ENCODE measurements around the gene FBXW12. TPM values are rescaled to one million over a fixed set of nuclear protein-coding genes. Genes with fewer than 3 reads are reported as not detected.

Gene FBXW12
- total RNA-seq, 1 experiment from 2014 or later, result 2.0 TPM

DNA sequence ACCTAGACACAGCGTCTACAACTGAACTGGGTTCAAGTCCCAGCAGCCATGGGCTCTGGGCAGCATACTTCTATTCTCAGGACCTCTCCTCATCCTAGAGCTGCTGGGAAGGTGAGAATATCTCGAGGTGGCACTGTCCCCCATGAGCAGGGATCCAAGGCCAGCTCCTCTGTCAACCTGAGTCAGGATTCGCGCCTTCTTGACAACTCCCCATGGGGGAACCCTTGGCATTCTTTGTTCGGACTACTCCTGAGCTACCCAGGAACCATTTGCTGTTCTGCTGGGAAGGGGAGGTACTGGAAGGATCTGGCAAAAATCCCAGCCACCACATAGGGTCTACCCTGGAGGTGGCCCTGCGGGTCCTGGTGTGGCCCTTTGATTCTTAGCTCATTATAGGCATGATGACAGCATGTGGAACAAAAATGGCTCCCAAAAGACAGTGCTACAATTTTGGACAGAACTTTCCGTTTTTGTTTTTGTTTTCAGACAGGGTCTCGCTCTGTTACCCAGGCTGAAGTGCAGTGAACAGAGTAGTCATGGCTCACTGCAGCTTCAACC, 35.6 kb downstream of the FBXW12 start (continued):
- no peak for TF ChIP-seq TEAD4 (CRISPR knock-in tag; IDR thresholded peaks at IDR 0.05)
- TF ChIP-seq, protein P1, sequence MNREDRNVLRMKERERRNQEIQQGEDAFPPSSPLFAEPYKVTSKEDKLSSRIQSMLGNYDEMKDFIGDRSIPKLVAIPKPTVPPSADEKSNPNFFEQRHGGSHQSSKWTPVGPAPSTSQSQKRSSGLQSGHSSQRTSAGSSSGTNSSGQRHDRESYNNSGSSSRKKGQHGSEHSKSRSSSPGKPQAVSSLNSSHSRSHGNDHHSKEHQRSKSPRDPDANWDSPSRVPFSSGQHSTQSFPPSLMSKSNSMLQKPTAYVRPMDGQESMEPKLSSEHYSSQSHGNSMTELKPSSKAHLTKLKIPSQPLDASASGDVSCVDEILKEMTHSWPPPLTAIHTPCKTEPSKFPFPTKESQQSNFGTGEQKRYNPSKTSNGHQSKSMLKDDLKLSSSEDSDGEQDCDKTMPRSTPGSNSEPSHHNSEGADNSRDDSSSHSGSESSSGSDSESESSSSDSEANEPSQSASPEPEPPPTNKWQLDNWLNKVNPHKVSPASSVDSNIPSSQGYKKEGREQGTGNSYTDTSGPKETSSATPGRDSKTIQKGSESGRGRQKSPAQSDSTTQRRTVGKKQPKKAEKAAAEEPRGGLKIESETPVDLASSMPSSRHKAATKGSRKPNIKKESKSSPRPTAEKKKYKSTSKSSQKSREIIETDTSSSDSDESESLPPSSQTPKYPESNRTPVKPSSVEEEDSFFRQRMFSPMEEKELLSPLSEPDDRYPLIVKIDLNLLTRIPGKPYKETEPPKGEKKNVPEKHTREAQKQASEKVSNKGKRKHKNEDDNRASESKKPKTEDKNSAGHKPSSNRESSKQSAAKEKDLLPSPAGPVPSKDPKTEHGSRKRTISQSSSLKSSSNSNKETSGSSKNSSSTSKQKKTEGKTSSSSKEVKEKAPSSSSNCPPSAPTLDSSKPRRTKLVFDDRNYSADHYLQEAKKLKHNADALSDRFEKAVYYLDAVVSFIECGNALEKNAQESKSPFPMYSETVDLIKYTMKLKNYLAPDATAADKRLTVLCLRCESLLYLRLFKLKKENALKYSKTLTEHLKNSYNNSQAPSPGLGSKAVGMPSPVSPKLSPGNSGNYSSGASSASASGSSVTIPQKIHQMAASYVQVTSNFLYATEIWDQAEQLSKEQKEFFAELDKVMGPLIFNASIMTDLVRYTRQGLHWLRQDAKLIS (CRISPR knock-in tag; IDR thresholded peaks at IDR 0.05; ENCODE audit: borderline replicate concordance), result no peak
- TF ChIP-seq KAT7 (CRISPR knock-in tag; IDR thresholded peaks at IDR 0.05; ENCODE audit: borderline replicate concordance), result no peak
- TF ChIP-seq MXD4 (CRISPR knock-in tag; IDR thresholded peaks at IDR 0.05; ENCODE audit: borderline replicate concordance), result no peak
- TF ChIP-seq EMX1 (CRISPR knock-in tag; IDR thresholded peaks at IDR 0.05), result no peak

DNA sequence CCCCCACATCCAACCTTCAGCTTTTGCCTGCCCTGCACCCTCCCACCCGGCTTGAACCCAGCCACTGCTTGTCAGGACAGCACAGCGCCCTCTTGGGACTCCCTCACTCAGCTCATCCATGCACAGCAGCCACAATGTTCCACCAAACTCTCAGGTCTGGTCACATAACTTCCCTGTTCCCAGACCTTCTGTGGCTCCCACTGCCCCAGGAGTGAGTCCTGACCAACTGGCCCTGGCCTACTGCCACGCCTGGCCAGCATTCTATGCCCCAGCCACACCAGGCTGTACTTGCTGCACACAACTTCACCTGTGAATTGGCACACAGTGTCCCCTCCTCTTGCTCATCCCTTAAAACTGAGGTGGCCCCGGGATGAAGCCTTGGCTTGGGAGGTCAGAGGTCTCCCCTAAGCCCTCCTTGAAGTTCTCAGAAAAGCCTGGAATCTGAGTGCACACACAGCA, 36.8 kb downstream of the FBXW12 start:
- ChIA-PET POLR2A (interaction anchor here (1.4 kb wide), 1 partner anchor 23 kb away, joined by 5 read pairs; no protein-coding TSS in a partner anchor), CTCF (interaction anchor here (1.0 to 3.9 kb wide), 7 partner anchors 8 to 130 kb away, joined by 3 to 49 read pairs (median 3); partner anchors contain the start of genes CCDC51, PLXNB1 and TMA7)
- Mint-ChIP-seq H3K4me3 (no peak overlapping the region), H3K27me3 (ENCODE audit: low read depth) (no peaks in the 10 kb centered on the region), H3K4me1 (no peaks in the 10 kb centered on the region), H3K9me3 (no peaks in the 10 kb centered on the region), H3K27ac (no peak overlapping the region), H3K36me3 (peaks cover 74% of the 10 kb centered on the region)
- no peak for TF ChIP-seq GRHL2 (CRISPR knock-in tag; IDR thresholded peaks at IDR 0.05; ENCODE audit: insufficient replicate concordance, severe bottlenecking)
- TF ChIP-seq TEAD1 (CRISPR knock-in tag; IDR thresholded peaks at IDR 0.05), result no peak
- no peak for TF ChIP-seq ZNF671 (CRISPR knock-in tag; IDR thresholded peaks at IDR 0.05)
- TF ChIP-seq, protein P2, sequence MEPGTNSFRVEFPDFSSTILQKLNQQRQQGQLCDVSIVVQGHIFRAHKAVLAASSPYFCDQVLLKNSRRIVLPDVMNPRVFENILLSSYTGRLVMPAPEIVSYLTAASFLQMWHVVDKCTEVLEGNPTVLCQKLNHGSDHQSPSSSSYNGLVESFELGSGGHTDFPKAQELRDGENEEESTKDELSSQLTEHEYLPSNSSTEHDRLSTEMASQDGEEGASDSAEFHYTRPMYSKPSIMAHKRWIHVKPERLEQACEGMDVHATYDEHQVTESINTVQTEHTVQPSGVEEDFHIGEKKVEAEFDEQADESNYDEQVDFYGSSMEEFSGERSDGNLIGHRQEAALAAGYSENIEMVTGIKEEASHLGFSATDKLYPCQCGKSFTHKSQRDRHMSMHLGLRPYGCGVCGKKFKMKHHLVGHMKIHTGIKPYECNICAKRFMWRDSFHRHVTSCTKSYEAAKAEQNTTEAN (CRISPR knock-in tag; IDR thresholded peaks at IDR 0.05), result no peak
- TF ChIP-seq FOXK1 (CRISPR knock-in tag; IDR thresholded peaks at IDR 0.05), result no peak
- no peak for TF ChIP-seq OVOL2 (CRISPR knock-in tag; IDR thresholded peaks at IDR 0.05; ENCODE audit: borderline replicate concordance)
- TF ChIP-seq, protein P3, sequence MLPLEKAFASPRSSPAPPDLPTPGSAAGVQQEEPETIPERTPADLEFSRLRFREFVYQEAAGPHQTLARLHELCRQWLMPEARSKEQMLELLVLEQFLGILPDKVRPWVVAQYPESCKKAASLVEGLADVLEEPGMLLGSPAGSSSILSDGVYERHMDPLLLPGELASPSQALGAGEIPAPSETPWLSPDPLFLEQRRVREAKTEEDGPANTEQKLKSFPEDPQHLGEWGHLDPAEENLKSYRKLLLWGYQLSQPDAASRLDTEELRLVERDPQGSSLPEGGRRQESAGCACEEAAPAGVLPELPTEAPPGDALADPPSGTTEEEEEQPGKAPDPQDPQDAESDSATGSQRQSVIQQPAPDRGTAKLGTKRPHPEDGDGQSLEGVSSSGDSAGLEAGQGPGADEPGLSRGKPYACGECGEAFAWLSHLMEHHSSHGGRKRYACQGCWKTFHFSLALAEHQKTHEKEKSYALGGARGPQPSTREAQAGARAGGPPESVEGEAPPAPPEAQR (CRISPR knock-in tag; IDR thresholded peaks at IDR 0.05), result no peak
- no peak for TF ChIP-seq SMAD3 (CRISPR knock-in tag; IDR thresholded peaks at IDR 0.05; ENCODE audit: borderline replicate concordance)
- TF ChIP-seq NFYB (CRISPR knock-in tag; conservative IDR thresholded peaks at IDR 0.05; ENCODE audit: low read depth), result no peak
- no peak for TF ChIP-seq ZNF219 (CRISPR knock-in tag; IDR thresholded peaks at IDR 0.05; ENCODE audit: borderline replicate concordance)
- TF ChIP-seq, protein P4, sequence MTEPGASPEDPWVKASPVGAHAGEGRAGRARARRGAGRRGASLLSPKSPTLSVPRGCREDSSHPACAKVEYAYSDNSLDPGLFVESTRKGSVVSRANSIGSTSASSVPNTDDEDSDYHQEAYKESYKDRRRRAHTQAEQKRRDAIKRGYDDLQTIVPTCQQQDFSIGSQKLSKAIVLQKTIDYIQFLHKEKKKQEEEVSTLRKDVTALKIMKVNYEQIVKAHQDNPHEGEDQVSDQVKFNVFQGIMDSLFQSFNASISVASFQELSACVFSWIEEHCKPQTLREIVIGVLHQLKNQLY (CRISPR knock-in tag; IDR thresholded peaks at IDR 0.05), result no peak
- TF ChIP-seq, protein P5, sequence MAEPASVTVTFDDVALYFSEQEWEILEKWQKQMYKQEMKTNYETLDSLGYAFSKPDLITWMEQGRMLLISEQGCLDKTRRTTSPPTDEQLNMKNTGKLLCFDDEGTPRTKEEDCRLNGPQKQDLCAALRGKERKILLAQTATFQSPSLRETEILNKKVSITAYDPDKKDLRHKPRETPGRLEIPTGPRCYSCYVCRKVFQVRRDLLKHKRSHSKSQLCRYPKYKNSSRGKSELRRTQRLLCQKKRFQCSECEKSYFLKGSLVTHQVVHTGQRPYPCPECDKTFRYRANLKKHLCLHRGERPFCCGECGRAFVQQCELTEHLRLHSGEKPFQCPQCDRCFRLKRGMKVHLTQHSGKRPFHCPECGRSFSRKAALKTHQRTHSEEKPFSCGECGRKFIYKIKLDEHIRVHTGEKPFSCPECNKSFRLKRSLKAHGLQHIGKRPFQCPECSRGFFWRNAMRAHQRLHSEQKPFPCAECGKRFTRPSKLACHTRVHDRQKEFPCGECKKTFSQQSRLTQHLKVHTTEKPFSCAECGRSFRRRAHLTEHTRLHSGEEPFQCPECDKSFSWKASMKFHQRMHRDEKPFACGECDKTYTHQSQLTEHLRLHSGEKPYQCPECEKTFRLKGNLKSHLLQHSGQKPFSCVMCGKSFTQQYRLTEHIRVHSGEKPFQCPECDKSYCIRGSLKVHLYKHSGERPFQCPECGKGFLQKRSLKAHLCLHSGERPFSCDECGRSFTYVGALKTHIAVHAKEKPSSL (CRISPR knock-in tag; conservative IDR thresholded peaks at IDR 0.05), result no peak
- no peak for TF ChIP-seq NR3C1 (CRISPR knock-in tag; conservative IDR thresholded peaks at IDR 0.05; ENCODE audit: low read depth)
- no peak for TF ChIP-seq MXD4 (CRISPR knock-in tag; IDR thresholded peaks at IDR 0.05; ENCODE audit: borderline replicate concordance)
- TF ChIP-seq MYBL2 (CRISPR knock-in tag; IDR thresholded peaks at IDR 0.05), result no peak
- peak; percentile 32 for DNase-seq (ENCODE audit: low spot score)
- ATAC-seq, result peak; percentile 46
